ENCODE measurements around the gene TMEM273. TPM values are rescaled to one million over a fixed set of nuclear protein-coding genes. Genes with fewer than 3 reads are reported as not detected.

The TMEM273 gene
- total RNA-seq, 1 experiment from 2014 or later, result not detected

- Histone ChIP-seq H3K4me3 (ENCODE audit: insufficient read depth, low read depth, low read length) (no peak overlapping the region), H3K27me3 (ENCODE audit: control insufficient read depth, insufficient read depth, low read length) (no peaks in the 10 kb centered on the region), H3K36me3 (replicated peaks; ENCODE audit: control insufficient read depth, insufficient read depth, low read length) (no peaks in the 10 kb centered on the region)
- peak; percentile 47 for DNase-seq
Measured at GRCh38 chr10:49107111-49107886, 80.9 kb downstream of the TMEM273 start.

- no peak for DNase-seq
- Histone ChIP-seq H3K36me3 (replicated peaks; ENCODE audit: control insufficient read depth, insufficient read depth, low read length) (no peaks in the 10 kb centered on the region), H3K4me3 (ENCODE audit: insufficient read depth, low read depth, low read length) (no peak overlapping the region), H3K27me3 (ENCODE audit: control insufficient read depth, insufficient read depth, low read length) (no peaks in the 10 kb centered on the region)
Measured at GRCh38 chr10:49106451-49106850, 81.7 kb downstream of the TMEM273 start.

GRCh38 chr10:49105076-49105475 is 83.1 kb downstream of the TMEM273 start:
- no peak for DNase-seq
- Histone ChIP-seq H3K27me3 (ENCODE audit: control insufficient read depth, insufficient read depth, low read length) (no peaks in the 10 kb centered on the region), H3K4me3 (ENCODE audit: insufficient read depth, low read depth, low read length) (no peak overlapping the region), H3K36me3 (replicated peaks; ENCODE audit: control insufficient read depth, insufficient read depth, low read length) (no peaks in the 10 kb centered on the region)

Other genes with a start within 250 kb of the TMEM273 start
- gene LRRC18, start 248.6 kb downstream of the TMEM273 start, total RNA-seq (2014; rRNA removed; shearing (Covaris generic)), result not detected in 2 replicates
- 0.31 and 0.44 TPM in 2 replicates for gene VSTM4, start 72.9 kb downstream of the TMEM273 start, total RNA-seq (2014; rRNA removed; shearing (Covaris generic))
- gene FAM170B, start 54.4 kb downstream of the TMEM273 start, total RNA-seq (2014; rRNA removed; shearing (Covaris generic)), result not detected in 2 replicates
- gene C10orf71, start 110.8 kb upstream of the TMEM273 start, total RNA-seq (2014; rRNA removed; shearing (Covaris generic)), result not detected in 2 replicates
- not detected in 2 replicates for gene DRGX, start 207.7 kb upstream of the TMEM273 start, total RNA-seq (2014; rRNA removed; shearing (Covaris generic))